ENCODE data around the gene ABHD13.
"Not testable (repeated sequence)": the region's sequence is repeated elsewhere in the genome, so short reads cannot be mapped to it uniquely, and the experiment has no call there.

ABHD13 gene

DNA sequence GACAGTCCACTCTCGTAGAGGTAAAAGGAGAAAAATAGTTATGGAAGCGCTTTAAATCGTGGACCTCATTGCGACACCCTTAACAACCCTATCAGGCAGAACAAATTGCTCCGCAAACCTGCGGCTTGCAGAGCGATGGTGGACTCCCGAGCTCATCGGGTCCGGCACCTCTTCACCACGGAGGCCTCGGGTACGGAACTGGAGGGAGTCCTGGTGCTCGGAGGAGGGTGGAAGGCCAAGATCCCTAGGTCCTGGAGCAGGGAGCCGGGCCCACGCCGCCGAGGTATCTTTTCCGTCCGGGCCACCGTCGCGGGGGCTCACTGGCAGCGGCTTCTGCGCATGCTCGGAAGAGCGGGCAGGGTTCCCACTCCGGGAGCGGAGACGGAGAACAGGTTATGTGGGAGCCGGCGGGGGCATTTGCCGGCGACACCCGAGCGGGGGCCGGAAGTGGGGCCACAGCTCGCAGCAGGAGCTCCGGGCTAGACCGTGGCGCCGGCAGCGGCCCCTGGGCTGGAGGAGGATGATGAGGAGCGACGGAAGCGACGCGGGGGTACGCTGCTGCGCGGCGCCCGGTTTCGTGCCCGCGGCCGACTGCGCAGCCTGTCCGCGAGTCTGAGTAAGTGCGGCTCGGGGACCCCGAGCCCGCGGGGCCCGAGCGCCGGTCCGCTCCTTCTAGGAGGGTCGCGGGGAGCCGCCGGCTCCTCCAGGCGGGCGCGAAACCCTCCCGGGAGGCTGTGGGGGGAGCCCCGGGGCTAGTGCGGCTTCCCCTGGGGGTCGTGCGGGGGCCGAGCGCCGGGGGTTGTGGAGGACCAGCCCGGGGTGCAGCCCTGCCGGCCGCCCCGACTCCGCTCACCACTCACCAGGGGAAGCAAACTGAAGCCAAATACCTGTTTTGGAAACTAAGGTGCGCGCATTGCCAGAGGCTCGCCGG lies at the start of gene ABHD13:
TSS of gene ABHD13 (plus strand) at position 349 of the 931 bp plus-strand sequence. CDS start 10,827 bp downstream, outside the sequence.
- DNase-seq, result peak; percentile 83

GRCh38 chr13:108168929-108169328 lies 49.3 kb upstream of the ABHD13 start:
- no peak for DNase-seq

DNA sequence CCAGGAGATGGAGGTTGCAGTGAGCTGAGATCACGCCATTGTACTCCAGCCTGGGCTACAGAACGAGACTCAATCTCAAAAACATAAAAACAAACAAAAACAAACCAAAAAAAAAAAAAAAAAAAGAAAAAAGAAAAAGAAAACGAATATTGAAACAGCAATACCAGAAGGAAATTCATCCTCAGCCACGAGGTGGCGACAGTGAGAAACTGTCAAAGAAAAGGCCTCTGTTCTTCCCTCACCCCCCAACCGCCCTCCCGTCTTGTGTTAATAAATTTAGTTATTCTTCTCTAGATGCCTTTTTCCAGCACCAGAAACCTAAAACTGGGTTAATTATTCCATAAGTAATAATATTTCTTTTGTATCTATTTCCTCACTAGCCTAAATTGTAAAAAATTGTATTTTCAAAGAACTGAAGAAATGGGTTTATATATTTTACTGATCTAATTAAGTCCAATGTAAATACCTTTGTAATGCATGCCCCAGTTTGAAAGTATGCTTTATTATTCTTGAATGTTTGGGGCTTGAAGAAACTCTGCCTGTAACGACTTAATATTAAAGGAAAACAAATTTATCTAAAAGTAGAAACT lies 41.4 kb upstream of the ABHD13 start:
- no peak for DNase-seq

GRCh38 chr13:108178078-108178477 lies 40.1 kb upstream of the ABHD13 start:
- DNase-seq, result no peak

DNA sequence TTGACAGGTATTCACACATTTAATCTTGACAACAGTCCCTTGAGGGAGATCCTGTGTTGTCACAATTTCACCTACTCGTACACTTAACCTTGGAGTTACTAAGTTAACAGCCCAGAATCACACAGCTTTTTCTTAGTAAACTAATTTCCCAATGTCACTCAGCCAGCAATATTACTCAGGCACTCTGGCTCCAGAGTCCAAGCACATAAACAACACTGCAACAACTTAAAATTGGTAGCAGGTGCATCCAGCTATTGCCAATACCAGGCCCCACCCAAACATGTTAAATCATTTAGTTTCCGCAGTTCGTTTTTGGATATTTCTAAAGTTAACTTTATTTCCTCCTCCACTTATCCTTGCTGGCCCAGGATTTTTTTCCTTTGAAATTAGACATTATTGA lies 35.5 kb upstream of the ABHD13 start:
- DNase-seq, result no peak

GRCh38 chr13:108185223-108185622 lies 33.0 kb upstream of the ABHD13 start:
- no peak for DNase-seq

DNA sequence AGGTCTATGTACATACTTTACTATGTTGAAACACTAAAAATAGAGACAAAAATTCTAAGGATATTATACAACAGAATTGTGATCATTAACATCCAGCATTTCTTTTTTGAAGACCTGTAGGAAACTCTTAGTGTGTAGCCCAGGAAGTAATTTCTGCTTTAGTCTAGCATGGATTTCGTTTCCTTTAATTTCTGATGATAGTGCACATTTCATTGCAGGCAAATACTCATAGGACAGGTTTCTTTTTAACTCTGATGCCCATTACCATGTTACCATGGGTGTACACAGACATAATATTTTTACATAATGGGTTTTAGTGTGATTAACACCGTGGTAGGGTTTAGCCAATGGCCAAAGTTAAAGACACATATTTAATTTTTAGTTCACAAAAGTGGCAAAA lies 29.9 kb upstream of the ABHD13 start:
- no peak for DNase-seq

DNA sequence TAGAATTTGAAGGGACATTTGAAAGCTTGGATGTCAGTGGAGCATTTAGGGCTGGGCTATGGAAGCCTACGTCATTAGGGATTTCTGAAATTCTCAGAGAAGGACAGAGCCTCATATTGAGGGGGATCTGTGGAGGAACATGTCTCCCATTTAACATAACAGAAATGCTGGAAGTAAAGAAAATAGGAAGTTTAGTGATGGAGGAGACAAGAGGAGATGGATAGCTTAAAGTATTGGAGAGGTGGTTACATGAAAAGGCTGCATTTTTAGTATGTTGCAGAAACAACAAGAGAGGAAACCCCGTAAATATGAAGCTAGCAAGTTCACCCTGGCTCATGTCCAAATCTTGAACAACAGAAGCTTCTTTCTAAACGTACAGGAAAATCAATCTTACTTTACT lies 27.3 kb upstream of the ABHD13 start:
- no peak for DNase-seq

- no peak for DNase-seq
Measured at GRCh38 chr13:108193806-108194205, 24.4 kb upstream of the ABHD13 start.

DNA sequence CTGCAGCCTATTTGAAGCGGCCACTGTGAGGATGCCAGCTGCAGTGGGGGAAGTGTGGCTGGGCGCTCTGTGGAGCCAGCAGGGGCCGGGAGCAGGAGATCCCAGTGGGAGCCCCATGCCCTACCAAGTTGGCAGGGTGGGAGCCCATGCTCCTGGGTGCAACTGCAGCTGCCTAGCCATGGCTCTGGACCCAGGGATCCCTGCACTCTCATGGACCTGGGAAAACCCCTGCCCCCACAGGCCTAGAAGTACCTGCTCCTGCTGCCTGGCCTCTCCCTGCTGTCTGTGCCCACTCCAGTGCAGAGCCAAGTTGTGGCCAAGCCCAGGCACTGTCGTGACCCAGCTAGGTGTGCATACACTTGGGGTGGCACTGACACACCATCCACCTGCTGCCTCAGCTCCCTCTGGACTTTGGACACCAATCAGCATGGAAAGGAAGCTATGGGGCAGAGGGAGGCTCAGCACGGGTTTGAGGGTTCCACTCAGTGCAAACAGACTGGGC lies 23.7 kb upstream of the ABHD13 start:
- no peak for DNase-seq

DNA sequence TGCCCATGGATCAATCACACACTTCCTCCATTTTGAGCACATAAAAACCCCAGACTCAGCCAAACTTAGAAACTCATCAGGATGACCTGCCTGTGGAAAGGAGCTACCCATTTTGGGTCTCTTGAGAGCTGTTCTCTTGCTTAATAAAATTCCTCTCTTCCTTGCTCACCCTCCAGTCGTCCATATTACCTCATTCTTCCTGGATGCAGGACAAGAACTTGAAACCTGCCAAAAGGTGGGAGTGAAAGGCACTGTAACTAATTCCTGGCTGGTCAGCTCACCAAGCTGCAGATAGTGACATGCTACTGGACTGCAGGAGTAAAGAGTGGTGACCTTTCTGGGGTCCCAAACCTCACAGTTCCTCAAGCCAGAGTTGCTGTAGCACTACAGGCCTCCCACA lies 23.0 kb upstream of the ABHD13 start:
- DNase-seq, result no peak

DNA sequence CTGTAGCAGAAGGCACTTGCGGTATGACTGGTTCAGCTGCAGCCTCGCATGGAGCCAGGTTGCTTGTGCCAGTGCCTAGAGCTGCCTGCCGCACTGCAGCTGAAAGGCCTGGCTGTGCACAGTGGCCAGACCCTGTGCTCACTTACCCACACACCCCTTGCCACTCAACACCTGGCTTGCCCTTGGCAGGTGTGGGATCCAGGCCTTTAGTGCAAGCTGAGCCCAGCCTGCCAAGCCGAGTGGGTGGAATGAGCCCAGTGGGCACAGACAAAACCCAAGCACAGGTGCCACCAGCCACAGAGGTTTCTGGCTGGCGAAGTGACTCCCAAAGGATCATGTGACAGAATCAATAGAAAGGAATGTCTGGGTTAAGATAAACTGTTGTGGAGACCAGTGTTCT lies 22.3 kb upstream of the ABHD13 start:
- no peak for DNase-seq

GRCh38 chr13:108200781-108201398 lies 17.3 kb upstream of the ABHD13 start:
- DNase-seq, result no peak

DNA sequence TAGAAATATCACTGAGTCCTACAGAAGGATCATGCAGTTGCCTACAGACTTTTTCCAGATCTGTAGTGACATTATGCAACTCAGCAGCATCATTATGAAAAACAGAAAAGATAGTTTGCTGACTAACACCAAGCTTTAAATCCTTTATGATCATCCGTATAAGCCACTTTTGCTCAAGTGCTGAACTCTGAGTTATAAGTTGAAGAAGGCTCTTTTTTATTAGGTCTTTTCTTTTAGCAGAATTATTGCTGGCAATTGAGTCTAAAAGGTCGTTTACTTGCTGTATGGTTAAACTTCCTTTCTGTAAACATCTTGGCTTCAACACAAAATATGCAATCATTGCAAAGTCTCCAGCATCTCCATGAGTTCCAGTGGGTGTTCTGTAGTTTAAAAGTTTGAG lies 7.6 kb upstream of the ABHD13 start:
- DNase-seq, result no peak

DNA sequence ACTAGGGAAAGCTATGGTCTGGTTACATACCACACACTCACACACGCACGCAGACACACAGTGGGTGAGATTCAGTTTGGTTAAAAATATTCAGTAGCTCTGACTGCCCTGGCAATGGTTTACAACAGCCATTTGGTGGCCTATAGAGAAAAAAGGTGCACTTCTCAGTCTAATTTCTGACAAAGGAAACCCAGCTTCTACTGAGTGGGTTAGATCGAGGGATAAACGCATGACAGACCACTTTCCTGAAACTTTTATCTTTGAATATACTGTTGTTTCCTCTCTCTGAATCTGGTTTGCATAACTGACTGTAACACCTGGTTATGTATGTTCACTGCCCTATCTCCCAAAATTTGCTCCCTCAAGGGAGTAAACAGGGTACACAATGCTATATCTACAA lies 5.3 kb upstream of the ABHD13 start:
- no peak for DNase-seq

- DNase-seq, result no peak
Measured at GRCh38 chr13:108213946-108214345, 4.2 kb upstream of the ABHD13 start.

- DNase-seq, result peak; percentile 3
Measured at GRCh38 chr13:108214441-108215271, 3.5 kb upstream of the ABHD13 start.

GRCh38 chr13:108215436-108215835 lies 2.8 kb upstream of the ABHD13 start, which contains the start of gene LIG4:
Gene LIG4 (minus strand): TSS chr13:108215536. CDS start chr13:108211268, 4,268 bp downstream.
- DNase-seq, result peak; percentile 78

DNA sequence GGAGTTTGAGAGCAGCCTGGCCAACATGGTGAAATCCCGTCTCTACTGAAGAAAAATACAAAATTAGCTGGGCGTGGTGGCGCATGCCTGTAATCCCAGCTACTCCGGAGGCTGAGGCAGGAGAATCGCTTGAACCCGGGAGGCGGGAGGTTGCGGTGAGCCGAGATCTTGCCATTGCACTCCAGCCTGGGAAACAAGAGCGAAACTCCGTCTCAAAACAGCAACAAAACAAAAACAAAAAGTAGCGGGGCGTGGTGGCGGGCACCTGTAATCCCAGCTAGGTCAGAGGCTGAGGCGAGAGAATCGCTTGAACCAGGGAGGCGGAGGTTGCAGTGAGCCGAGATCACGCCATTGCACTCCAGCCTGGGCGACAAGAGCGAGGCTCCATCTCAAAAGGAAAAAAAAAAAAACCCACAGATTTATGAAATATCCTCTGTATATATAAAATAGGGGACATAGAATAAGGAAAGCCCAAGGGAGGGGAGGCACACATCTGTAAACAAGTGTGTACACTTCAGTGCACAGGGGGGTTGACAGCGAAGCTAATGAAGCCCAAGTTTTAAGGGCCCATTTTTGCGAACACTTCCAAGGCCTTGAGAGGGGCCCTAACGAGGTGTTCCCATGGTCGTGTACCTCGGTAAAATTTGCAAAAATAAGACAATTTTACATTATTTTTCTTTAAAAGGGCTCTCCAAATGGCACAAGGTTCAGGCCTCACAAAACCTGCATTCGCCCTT lies 717 bp upstream of the ABHD13 start:
- DNase-seq, result not testable (repeated sequence)

DNA sequence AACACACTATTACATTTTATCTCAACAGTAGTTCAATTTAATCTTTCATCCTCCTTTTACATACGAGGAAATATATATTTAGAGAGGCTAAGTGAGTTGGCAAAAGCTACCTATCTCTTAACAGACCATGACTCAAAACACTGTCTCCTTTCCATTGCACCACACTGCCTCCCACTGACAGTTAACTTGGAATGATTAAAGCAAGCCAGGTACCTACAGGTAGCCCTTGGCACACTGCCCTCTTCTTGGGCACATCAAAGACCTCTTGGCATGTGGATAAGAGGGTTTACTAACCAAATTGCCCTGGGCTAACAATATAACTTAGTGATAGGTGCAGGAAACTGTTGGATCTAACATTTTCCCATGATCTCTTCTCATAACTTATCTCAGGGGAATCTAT lies 1.8 kb downstream of the ABHD13 start:
- no peak for DNase-seq

- no peak for DNase-seq
Measured at GRCh38 chr13:108223687-108224503, 5.7 kb downstream of the ABHD13 start.

All from NCI-H2227 treated with DMSO at 0.1 percent for 48 hours (cell line).